ENCODE measurements around the gene ATAD3C.
"Not testable (repeated sequence)": the region's sequence is repeated elsewhere in the genome, so short reads cannot be mapped to it uniquely, and the experiment has no call there.

The ATAD3C gene

DNA sequence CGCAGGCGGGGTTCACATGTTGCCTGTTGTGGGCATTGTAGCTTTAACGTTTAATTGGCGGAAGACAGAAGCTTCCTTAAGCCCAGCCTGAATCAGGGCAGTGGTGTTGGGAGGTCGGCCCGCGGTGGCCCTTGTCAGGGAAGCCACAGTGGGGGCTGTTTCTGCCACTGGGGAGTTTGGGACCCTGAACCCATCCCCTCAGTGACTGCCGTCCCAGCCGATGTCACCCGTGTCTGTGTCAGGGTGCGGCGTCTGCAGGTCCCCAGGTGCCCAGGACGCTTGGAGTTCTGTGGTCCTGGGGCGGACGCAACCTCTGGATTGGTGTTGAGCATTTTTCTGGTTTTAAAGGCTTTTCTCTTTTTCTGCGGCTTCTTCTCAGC is 31.0 kb downstream of the ATAD3C start:
- DNase-seq = not testable (repeated sequence)

DNA sequence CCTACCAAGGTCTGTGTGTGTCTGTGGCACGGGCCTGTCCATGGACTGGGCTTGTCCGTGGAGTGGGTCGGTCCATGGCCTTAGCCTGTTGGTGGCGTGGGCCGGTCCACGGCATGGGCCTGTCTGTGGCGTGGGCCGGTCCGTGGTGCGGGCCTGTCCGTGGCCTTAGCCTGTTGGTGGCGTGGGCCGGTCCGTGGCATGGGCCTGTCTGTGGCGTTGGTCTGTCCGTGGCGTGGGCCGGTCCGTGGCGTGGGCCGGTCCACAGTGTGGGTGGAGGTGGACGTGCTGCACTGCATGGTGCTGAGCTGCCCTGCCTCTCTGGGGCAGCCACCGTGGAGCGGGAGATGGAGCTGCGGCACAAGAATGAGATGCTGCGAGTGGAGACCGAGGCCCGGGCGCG is 32.3 kb downstream of the ATAD3C start:
- DNase-seq = not testable (repeated sequence)

DNA sequence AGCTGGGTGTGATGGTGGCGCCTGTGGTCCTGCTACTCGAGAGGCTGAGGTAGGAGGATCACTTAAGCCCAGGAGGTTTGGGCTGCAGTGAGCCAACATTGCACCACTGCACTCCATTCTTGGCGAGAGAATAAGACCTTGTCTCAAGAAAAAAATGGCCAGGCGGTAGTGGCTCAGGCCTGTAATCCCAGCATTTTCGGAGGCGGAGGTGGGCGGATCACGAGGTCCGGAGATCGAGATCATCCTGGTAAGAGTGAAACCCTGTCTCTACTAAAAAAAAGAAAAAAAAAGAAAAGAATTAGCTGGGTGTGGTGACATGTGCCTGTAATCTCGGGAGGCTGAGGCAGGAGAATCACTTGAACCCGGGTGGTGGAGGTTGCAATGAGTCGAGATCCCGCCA is 33.4 kb downstream of the ATAD3C start:
- no peak for DNase-seq

DNA sequence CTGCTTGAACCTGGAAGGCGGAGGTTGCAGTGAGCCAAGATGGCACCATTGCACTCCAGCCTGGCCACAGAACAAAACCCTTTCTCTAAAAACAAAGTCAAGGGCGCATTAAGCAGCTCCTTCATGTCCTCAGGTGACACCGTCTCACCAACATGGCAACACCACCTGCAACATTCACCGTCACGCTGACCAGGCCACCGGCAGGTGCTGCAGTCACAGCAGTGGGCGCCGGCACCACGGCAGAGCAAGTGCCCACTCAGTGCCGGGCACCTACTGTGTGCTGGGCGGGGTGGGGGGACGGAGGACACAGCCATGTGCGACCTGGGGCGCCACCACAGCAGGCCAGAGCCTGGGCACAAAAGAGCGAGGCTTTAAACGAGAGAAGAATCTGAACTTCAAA is 34.2 kb downstream of the ATAD3C start:
- no peak for DNase-seq

DNA sequence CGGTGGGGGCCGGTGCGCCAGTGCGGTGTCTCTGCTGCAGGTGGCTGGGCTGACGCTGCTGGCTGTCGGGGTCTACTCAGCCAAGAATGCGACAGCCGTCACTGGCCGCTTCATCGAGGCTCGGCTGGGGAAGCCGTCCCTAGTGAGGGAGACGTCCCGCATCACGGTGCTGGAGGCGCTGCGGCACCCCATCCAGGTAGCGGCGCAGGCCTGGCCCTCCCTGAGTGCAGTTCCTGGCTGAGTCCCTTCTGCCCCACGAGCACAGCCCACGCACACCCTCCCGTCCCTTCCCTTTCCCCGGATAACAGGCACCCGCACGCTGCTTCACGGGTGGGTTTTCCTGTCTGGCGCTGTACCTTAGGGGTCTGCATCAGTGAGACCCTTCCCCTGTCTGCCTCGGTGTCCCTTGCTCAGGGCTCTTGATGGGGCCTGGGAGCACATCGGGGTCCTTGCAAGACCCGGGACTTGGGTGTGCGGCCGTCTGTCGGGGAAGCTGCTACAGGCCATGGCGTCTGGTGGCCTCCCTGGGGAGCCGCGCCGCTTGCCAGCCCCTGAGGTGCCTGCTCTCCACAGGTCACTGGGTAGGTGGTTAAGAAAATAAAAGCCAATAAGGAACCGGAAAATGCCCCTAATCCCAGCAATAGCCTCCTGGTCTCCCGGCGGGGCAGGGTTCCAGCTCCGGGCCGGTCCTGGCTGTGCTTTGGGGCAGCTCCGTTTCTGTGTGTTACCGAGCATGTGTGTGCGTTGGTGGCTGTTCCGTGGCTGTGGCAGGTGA is 35.7 kb downstream of the ATAD3C start:
- DNase-seq = not testable (repeated sequence)

DNA sequence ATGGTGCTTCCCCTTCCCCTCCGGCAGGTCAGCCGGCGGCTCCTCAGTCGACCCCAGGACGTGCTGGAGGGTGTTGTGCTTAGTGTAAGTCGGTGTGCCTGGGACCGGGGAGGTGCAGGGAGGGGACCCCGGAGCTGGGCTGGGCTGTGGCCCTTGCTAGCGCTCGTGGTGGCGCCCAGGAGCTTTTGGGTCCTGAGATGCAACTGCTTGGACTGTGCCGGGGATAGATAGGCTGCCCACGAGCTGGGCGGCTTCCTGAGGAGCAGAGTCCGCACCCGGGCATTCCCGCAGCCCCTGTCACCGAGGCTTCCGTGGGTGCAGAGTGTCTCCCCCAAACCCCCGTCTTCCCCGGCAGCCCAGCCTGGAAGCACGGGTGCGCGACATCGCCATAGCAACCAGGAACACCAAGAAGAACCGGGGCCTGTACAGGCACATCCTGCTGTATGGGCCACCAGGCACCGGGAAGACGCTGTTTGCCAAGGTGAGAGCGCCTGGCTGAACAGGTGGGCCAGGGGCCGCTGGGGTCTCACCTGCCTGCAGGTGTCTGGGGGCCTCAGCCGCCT is 36.3 kb downstream of the ATAD3C start:
- DNase-seq = not testable (repeated sequence)

DNA sequence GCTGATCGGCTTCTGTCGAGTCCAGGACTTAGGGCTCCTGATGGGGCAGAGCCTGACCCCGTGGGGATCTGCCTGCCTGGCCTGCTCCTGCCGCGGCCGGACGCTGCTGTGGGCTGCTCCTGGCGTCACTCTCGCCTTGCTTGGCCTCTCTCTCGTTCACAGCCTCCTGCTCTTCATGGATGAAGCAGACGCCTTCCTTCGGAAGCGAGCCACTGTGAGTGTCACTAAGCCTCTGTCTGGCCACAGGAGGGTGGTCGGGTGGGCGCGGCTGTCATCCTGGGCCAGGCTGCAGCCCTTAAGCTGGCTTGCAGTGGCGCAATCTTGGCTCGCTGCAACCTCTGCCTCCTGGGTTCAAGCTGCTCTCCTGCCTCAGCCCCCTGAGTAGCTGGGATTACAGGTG is 38.2 kb downstream of the ATAD3C start:
- DNase-seq = no peak

DNA sequence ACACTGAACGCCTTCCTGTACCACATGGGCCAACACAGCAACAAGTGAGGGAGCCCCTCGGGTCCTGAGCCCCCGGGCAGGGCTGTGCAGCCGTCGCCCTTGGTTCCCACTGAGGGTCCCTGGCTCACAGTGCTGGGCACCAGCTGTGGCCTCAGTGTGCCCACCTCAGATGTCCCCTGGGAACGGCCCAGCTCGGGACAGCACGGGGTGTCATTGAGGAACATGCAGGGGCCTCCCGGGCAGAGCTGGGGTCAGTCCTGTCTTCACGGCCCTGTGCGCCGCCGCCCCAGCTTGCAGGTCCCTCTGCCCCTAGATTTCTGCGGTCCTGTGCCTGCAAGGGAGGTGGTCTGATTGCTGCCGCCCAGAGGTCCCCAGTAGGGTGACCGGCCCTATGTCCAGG is 39.7 kb downstream of the ATAD3C start:
- DNase-seq = no peak

DNA sequence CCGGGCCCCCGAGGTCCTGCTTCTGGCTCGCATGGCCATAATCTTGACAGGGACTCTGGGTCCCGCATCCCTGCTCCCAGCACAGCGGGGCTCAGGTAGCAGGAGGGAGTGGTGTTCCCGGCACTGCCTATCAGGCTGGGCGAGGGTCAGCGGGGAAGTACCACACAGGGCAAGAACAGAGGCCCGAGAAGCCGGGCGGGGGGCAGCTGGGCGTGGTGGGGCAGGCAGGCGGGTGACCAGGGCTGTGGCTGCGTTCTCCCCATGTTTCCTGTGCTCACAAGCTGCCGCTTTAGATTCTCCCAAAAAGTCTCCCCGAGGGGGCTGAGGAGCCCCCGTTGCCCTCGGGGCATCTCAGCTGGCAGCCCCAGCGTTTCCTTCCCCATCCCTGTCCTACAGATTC is 40.4 kb downstream of the ATAD3C start:
- DNase-seq = no peak

DNA sequence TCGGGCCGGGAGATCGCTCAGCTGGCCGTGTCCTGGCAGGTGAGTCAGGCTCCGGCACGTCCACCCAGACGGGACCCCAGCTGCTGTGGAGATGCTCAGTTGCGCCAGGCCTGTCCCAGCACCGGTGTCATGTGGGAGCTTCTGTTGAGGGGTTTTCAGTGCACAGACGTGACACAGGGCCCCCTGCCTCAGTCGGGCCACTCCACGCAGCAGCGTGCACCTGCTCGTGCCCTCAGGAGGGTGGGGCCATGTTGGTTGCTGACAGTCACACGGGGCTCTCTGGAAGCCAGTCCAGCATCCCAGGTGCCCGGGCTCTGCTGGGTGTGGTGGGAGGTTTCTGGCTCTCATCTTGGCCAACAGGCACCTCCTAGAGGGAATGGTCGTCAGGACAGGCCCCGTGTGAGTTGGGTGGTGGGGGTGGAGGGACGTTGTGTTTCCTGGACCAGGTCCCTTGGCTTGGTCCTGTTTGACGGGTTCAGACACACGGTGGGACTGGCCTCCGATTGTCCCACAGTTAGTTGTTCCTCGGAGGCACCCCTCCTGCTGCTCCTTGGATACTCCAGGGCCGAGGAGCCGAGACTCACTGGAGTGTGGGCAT is 41.2 kb downstream of the ATAD3C start:
- DNase-seq = no peak

DNA sequence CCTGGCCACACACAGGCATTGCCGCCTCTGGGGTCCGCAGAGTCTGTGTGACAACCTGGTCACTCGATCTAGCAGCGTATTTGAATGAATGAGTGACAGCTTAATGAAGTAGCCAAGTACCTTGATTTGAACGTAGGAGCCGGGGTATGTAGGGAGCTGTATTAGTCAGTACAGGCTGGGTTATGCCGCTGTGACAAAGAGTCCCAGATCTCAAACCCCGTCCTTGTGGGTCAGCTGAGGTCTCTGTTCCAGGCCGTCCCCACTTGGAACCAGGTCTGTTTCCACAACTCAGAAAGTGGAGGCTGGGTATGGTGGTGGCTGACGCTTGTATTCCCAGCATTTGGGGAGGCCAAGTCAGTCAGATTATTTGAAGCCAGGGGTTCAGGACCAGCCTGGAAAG is 42.1 kb downstream of the ATAD3C start:
- DNase-seq = no peak

DNA sequence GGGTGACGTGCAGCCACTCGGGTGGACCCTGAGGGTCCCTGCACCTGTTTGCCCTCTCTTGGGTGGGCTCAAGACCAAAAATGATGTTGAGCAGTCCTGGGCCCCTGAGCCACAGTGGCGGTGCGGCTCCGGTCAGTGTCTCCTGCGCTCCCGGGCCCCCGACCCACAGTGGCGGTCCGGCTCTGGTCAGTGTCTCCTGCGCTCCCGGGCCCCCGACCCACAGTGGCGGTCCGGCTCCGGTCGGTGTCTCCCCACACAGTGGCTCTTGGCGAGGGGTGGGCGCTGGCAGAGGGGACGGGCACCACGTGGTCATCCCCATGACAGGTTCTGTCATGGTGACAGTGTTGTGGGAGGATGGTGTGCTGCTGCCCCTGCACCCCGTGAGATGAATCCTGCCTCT is 44.8 kb downstream of the ATAD3C start:
- not testable (repeated sequence) for DNase-seq

DNA sequence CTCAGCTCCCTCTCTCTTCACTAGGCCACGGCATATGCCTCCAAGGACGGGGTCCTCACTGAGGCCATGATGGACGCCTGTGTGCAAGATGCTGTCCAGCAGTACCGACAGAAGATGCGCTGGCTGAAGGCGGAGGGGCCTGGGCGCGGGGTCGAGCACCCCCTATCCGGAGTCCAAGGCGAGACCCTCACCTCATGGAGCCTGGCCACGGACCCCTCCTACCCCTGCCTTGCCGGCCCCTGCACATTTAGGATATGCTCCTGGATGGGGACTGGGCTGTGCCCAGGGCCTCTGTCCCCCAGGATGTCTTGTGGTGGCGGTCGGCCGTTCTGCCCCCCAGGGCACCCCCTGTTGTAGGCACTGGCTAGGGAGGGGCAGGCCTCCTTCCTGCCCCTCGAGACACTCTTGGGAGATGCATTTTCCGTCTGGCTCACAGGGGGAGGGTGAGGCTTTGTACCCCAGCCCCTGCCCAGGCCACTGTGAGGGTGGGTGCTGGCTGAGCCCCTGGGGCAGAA is 46.0 kb downstream of the ATAD3C start:
- not testable (repeated sequence) for DNase-seq

DNA sequence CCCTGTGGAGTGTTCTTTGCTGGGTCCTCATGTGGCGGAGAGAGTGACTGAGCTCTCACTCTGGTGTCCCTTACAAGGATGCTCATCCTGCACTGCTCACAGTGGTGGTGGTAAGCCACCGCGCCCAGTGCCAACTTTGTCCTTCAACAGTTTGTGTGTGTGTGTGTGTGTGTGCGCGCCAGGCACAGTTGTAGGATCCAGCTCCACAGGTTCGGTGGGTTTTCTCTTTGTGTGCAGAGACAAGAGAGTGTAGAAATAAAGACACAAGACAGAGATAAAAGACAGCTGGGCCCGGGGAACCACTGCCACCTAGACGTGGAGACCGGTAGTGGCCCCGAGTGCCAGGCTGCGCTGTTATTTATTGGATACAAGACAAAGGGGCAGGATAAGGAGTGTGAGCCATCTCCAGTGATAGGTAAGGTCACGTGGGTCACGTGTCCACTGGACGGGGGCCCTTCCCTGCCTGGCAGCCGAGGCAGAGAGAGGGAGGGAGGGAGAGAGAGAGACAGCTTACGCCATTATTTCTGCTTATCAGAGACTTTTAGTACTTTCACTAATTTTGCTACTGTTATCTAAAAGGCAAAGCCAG is 55.4 kb downstream of the ATAD3C start:
- DNase-seq = peak; percentile 91

DNA sequence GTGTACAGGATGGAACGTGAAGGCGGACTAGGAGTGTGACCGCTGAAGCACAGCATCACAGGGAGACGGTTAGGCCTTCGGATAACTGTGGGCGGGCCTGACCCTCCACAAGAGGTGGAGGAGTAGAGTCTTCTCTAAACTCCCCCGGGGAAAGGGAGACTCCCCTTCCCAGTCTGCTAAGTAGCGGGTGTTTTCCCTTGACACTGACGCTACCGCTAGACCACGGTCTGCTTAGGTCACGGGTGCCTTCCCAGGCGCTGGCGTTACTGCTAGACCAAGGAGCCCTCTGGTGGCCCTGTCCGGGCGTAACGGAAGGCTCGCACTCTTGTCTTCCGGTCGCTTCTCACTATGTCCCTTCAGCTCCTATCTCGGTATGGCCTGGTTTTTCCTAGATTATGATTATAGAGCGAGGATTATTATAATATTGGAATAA is 55.9 kb downstream of the ATAD3C start:
- peak; percentile 61 for DNase-seq

DNA sequence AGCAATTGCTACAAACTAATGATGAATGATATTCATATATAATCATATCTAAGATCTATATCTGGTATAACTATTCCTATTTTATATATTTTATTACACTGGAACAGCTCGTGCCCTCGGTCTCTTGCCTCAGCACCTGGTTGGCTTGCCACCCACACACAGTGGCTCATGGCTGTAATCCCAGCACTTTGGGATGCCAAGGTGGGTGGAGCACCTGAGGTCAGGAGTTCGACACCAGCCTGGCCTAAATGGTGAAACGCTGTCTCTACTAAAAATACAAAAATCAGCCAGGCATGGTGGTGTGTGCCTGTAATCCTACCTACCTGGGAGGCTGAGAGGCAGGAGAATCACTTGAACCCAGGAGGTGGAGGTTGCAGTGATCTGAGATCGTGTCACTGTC is 56.3 kb downstream of the ATAD3C start:
- not testable (repeated sequence) for DNase-seq

DNA sequence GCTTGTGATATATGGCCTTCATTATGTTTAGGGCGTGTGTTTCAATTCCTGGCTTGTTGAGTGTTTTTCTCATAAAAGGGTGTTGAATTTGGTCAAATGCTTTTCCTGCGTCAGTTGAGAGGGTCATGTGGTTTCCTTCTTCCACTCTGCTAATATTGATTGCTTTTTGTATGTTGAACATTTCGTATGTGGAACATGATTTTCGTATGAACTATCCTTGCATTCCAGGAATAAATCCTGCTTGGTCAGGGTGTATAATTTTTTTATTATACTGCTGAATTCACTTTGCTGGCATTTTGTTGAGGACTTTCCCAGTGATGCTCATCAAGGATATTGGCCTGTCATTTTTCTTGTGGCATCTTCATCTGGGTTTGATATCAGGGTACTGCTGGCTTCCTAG is 57.8 kb downstream of the ATAD3C start:
- DNase-seq = no peak

DNA sequence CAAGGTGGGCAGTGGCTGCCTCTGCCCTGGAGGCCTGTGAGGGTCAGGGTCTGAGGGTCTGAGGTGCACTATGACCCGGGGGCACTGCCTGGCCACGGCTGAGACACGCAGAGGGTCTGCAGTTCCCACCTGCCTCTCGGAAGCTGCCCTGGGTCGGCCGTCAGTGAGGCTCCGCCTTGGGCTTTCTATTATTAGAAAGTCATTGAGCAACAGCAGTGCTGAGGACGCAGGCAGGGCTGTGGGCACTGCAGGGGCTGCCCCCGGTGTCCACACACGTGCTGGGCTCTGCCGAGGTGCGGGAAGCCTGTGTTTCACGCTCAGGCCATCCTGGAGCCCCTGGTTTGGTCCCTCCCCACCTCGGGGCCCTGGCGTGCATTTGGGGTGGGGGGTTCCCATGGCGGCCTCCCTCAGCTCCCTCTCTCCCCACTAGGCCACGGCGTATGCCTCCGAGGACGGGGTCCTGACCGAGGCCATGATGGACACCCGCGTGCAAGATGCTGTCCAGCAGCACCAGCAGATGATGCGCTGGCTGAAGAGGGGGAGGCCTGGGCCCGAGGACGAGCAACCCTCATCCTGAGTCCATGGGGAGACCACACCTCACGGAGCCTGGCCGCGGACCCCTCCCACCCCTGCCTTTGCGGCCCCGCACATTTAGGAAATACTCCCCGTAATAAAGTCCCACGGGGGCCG is 59.4 kb downstream of the ATAD3C start:
- not testable (repeated sequence) for DNase-seq

DNA sequence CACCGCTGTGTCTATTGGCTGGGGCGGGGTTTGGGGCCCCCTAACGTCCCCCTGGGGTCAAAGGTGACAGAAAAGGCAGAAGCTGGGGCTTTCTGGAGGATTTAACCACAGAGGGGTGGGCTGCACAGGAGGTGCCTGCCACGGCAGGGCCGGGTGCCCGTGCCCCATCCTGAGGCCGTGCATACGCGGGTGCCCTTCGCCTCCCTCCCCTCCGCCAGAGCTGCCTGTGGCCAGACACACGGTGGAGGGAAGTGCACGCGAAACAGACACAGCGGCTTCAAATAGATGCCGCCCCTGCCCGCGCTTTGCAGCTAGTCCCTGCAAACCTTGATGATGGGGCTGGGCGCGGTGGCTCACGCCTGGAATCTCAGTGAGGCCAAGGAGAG is 60.0 kb downstream of the ATAD3C start:
- DNase-seq = not testable (repeated sequence)

DNA sequence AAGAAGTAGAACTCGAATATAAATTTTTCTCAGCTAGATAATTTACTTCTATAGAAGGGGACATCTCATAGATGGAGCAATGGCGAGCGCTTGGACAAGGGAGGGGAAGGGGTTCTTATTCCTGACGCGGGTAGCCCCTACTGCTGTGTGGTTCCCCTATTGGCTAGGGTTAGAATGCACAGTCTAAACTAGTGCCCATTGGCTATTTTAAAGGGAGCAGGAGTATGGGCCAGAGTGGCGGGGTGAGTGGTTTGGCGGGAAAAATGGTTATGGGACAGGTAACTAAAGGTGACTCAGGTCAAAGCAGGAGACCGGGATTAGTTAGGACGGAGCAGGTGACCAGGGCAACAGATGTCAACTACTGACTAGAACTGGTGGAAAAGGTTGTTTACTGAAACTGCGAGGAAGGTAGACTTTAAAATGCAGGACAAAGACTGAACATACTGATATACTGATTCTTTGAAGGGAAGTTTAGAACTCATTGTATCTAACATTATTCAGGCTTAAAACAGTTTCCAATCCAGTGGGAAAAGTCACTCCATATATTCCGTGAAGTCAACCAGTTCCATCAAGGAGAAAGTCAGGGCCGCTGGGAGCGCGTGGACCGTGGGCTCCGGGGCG is 61.5 kb downstream of the ATAD3C start:
- peak; percentile 78 for DNase-seq

DNA sequence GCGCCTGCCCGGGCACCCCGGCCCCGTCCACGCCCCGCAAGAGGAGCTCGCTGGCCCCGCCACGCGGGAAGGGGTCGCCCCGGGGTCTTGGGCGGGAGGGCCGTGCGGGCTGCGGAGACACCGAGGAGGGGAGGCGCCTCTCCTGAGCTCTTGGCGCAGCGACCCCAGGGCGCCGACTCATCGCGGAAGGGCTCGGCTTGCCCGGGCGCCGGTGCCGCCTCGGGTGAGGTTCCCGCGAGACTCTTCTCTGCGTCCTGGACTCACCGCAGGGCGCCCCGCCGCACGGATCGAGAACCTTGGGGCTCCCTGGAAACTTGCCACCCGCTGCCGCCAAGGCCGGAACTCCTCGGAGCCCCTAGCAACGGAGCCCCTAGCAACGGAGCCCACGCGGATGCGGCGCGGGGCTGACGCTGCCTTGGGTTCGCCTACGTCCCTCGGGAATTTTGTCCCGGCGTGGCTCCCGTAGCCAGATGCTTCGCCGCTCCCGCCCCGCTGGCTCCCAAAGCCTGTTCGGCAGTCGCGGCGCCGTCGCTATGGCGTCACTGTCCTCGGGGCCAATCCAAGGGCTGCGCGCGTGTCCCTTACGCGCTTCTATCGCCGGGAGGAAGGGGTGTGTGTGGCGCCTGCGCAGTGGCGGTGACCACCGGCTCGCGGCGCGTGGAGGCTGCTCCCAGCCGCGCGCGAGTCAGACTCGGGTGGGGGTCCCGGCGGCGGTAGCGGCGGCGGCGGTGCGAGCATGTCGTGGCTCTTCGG is 62.2 kb downstream of the ATAD3C start, which contains the start of gene ATAD3A:
TSS of gene ATAD3A (plus strand) at position 630 of the 753 bp plus-strand sequence. CDS start at position 737, 107 bp downstream.
- peak; percentile 97 for DNase-seq

DNA sequence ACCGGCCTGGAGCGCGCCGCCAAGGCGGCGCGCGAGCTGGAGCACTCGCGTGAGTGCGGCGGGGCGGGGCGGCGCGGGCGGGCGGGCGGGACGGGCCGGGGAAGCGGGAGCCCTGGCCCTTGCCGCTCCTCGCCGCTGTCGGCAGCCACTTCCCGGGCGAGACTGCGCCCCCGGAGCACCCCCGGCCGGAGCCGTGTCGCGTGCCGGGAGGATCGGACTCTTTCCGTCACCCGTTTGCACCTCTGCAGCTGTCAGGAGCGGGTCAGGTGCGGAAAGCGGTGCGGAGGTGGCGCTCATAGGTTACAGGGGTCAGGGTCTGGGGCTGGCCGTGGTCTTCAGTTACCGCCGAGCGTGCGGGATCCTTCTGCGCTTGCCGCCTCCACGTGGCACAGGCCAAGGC is 62.9 kb downstream of the ATAD3C start:
- DNase-seq = not testable (repeated sequence)

Measured in hematopoietic multipotent progenitor cell treated with erythropoietin and hydrocortisone succinate and interleukin-3 and kit ligand, for 8 days (in vitro differentiated cells).